Right kidney (tissue), 1 donor: ENCODE data around the gene RIPK4.
"Not testable (repeated sequence)": the region's sequence is repeated elsewhere in the genome, so short reads cannot be mapped to it uniquely, and the experiment has no call there.

Source experiments
- DNase-seq: peaks from one replicate; pipeline ENCODE4 v3.0.0-alpha.2; 2016

The RIPK4 gene

GRCh38 chr21:41796476-41797080 lies 29.7 kb upstream of the RIPK4 start:
- DNase-seq: no peak

GRCh38 chr21:41795726-41796125 lies 28.9 kb upstream of the RIPK4 start:
- no peak for DNase-seq

- no peak for DNase-seq
These were observed 27.7 kb upstream of the RIPK4 start for GRCh38 chr21:41794600-41794999.

GRCh38 chr21:41792711-41793110 lies 25.9 kb upstream of the RIPK4 start:
- DNase-seq: no peak

- DNase-seq: no peak
These were observed 19.7 kb upstream of the RIPK4 start for GRCh38 chr21:41786509-41786987.

GRCh38 chr21:41785262-41785661 lies 18.4 kb upstream of the RIPK4 start:
- not testable (repeated sequence) for DNase-seq

GRCh38 chr21:41784456-41785102 lies 17.7 kb upstream of the RIPK4 start:
- DNase-seq: no peak

GRCh38 chr21:41783476-41784180 lies 16.8 kb upstream of the RIPK4 start:
- DNase-seq: peak; percentile 25

- no peak for DNase-seq
These were observed 14.2 kb upstream of the RIPK4 start for GRCh38 chr21:41781050-41781410.

GRCh38 chr21:41780337-41781049 lies 13.6 kb upstream of the RIPK4 start:
- DNase-seq: no peak

GRCh38 chr21:41779659-41780058 lies 12.8 kb upstream of the RIPK4 start:
- no peak for DNase-seq

GRCh38 chr21:41778930-41779600 lies 12.2 kb upstream of the RIPK4 start:
- peak; percentile 47 for DNase-seq

GRCh38 chr21:41777951-41778815 lies 11.3 kb upstream of the RIPK4 start:
- peak; percentile 75 for DNase-seq

GRCh38 chr21:41776778-41777177 lies 9.9 kb upstream of the RIPK4 start:
- DNase-seq: no peak

GRCh38 chr21:41775149-41775472 lies 8.3 kb upstream of the RIPK4 start:
- DNase-seq: no peak

- peak; percentile 38 for DNase-seq
These were observed 7.8 kb upstream of the RIPK4 start for GRCh38 chr21:41774467-41775148.

GRCh38 chr21:41772351-41773080 lies 5.7 kb upstream of the RIPK4 start:
- peak; percentile 29 for DNase-seq

- DNase-seq: no peak
These were observed 4.7 kb upstream of the RIPK4 start for GRCh38 chr21:41771625-41771945.

GRCh38 chr21:41770901-41771624 lies 4.2 kb upstream of the RIPK4 start:
- no peak for DNase-seq

GRCh38 chr21:41769933-41770332 lies 3.1 kb upstream of the RIPK4 start:
- DNase-seq: no peak
